Measurements from ENCODE around the gene MYEOV. TPM values are rescaled to one million over a fixed set of nuclear protein-coding genes. Genes with fewer than 3 reads are reported as not detected.

MYEOV gene
- total RNA-seq, 3 donors from 2014 or later (not counting 1 experiment from before 2014, with no cell fraction given), result 1.1 to 1.2 TPM; not detected in 1

DNA sequence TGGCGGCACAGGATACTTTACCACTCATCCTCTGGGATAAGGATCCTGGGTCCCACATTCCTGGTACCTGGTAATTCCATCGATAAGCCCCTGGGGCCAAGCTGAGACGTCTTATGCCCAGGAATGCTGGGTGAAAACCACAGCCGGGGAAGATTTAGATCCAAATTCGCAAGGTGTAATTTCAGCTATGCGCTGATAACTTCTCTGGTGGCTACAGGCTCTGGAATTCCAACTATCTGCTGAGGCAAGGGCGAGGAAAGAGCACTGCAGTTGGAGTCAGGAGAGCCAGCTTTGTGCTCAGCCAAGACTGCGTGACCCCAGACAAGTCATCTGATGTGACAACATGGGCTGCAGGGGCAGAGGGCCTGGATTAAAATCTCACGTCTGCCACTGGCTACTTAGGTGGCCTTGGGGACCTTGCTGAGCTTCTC is 9.9 kb upstream of the MYEOV start:
- Histone ChIP-seq H3K4me3 (ENCODE audit: low read length) (no peak overlapping the region), H3K36me3 (ENCODE audit: control insufficient read depth, insufficient read depth, low read length) (no peaks in the 10 kb centered on the region), H3K27me3 (ENCODE audit: control insufficient read depth, insufficient read depth, low read length) (no peaks in the 10 kb centered on the region), H3K27ac (ENCODE audit: low read length) (no peak overlapping the region), H3K9me3 (ENCODE audit: control insufficient read depth, insufficient read depth, low read length) (no peaks in the 10 kb centered on the region), H3K4me1 (ENCODE audit: control insufficient read depth, insufficient read depth, low read length) (no peaks in the 10 kb centered on the region)
- Mint-ChIP-seq H3K27me3 (ENCODE audit: low read depth in 2 of 2) (peaks cover 0 to 19% of the 10 kb centered on the region in 2 donors), H3K4me3 (no peak overlapping the region), H3K36me3 (no peaks in the 10 kb centered on the region), H3K4me1 (peaks cover 0 to 5% of the 10 kb centered on the region in 2 donors), H3K27ac (no peak overlapping the region), H3K9me3 (no peaks in the 10 kb centered on the region)
- DNase-seq (no peak), ATAC-seq (no peak)
- TF ChIP-seq, protein P1, sequence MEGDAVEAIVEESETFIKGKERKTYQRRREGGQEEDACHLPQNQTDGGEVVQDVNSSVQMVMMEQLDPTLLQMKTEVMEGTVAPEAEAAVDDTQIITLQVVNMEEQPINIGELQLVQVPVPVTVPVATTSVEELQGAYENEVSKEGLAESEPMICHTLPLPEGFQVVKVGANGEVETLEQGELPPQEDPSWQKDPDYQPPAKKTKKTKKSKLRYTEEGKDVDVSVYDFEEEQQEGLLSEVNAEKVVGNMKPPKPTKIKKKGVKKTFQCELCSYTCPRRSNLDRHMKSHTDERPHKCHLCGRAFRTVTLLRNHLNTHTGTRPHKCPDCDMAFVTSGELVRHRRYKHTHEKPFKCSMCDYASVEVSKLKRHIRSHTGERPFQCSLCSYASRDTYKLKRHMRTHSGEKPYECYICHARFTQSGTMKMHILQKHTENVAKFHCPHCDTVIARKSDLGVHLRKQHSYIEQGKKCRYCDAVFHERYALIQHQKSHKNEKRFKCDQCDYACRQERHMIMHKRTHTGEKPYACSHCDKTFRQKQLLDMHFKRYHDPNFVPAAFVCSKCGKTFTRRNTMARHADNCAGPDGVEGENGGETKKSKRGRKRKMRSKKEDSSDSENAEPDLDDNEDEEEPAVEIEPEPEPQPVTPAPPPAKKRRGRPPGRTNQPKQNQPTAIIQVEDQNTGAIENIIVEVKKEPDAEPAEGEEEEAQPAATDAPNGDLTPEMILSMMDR (IDR thresholded peaks at IDR 0.05), result no peak
- 88% methylated on average over 9 of the region's 9 CpGs for WGBS (ENCODE audit: insufficient coverage)
- intact Hi-C loops (cut with micrococcal nuclease), result no loop called here

DNA sequence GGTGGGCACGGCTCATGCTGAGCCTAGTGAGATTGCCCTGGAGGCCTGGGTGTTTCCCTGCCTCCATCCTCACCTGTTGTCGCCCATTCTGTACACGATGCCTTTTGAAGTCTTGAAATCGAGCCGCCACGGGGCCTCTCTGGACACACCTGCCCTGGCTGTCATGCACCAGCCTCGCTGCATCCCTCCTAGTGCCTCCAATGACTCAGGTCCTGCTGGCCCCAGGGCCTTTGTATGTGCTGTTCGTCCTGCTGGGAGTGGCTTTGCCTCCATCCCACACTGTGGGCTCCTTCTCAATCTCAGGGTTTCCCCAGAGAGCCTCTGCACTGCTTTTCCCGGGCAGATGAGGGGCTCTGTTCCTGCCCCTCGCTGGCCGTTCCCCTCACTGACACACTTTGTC is 8.9 kb upstream of the MYEOV start:
- Histone ChIP-seq H3K27ac (ENCODE audit: low read length) (no peak overlapping the region), H3K4me1 (ENCODE audit: control insufficient read depth, insufficient read depth, low read length) (no peaks in the 10 kb centered on the region), H3K36me3 (ENCODE audit: control insufficient read depth, insufficient read depth, low read length) (no peaks in the 10 kb centered on the region), H3K4me3 (ENCODE audit: low read length) (no peak overlapping the region), H3K27me3 (ENCODE audit: control insufficient read depth, insufficient read depth, low read length) (no peaks in the 10 kb centered on the region), H3K9me3 (ENCODE audit: control insufficient read depth, insufficient read depth, low read length) (no peaks in the 10 kb centered on the region)
- ATAC-seq (no peak), DNase-seq (no peak)
- Mint-ChIP-seq H3K9me3 (no peaks in the 10 kb centered on the region), H3K4me3 (no peak overlapping the region), H3K27ac (no peak overlapping the region), H3K36me3 (no peaks in the 10 kb centered on the region), H3K4me1 (peaks cover 0 to 5% of the 10 kb centered on the region in 2 donors), H3K27me3 (ENCODE audit: low read depth in 2 of 2) (peaks cover 0 to 21% of the 10 kb centered on the region in 2 donors)
- TF ChIP-seq, protein P1 (IDR thresholded peaks at IDR 0.05), result no peak
- 93% methylated on average over 11 of the region's 11 CpGs for WGBS (ENCODE audit: insufficient coverage)
- intact Hi-C loops (cut with micrococcal nuclease), result no loop called here

DNA sequence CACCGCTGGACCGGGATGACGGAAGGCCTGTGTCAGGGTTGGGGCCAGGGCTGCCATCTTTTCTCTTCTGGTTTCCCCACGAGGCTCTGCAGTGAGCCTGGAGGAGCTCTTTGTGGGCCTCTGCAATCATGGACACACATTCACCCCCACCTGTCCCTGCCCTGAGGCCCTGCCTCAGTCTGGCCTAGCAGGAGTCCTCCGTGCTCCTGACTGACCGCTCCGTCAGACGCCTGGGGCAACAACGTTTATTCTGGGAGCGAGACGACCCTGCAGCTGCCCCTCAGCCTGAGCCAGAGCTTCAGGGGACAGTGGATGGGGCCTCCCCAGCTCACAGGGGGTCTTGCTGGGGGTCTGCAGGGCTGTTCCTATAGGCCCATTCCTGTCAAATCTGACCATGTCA is 8.2 kb upstream of the MYEOV start:
- Histone ChIP-seq H3K36me3 (ENCODE audit: control insufficient read depth, insufficient read depth, low read length) (no peaks in the 10 kb centered on the region), H3K27ac (ENCODE audit: low read length) (no peak overlapping the region), H3K4me3 (ENCODE audit: low read length) (no peak overlapping the region), H3K4me1 (ENCODE audit: control insufficient read depth, insufficient read depth, low read length) (no peaks in the 10 kb centered on the region), H3K9me3 (ENCODE audit: control insufficient read depth, insufficient read depth, low read length) (no peaks in the 10 kb centered on the region), H3K27me3 (ENCODE audit: control insufficient read depth, insufficient read depth, low read length) (no peaks in the 10 kb centered on the region)
- Mint-ChIP-seq H3K4me1 (peaks cover 0 to 5% of the 10 kb centered on the region in 2 donors), H3K4me3 (no peak overlapping the region), H3K27ac (no peak overlapping the region), H3K36me3 (no peaks in the 10 kb centered on the region), H3K9me3 (no peaks in the 10 kb centered on the region), H3K27me3 (ENCODE audit: low read depth in 2 of 2) (peaks cover 0 to 23% of the 10 kb centered on the region in 2 donors)
- DNase-seq (no peak), ATAC-seq (no peak)
- intact Hi-C loops (cut with micrococcal nuclease), result no loop called here
- TF ChIP-seq, protein P1 (IDR thresholded peaks at IDR 0.05), result no peak
- 89% methylated on average over 11 of the region's 11 CpGs for WGBS (ENCODE audit: insufficient coverage)

Measured in natural killer cell (primary cell).